GM12878 (cell line): ENCODE data around the gene ATP6V1A. TPM values are rescaled to one million over a fixed set of nuclear protein-coding genes. Genes with fewer than 3 reads are reported as not detected.

Source experiments
- BMI1 ChIP-seq: fragments of 450-650 bp; IDR thresholded peaks from 2 replicates; pipeline ENCODE4 v1.6.1; 2016; ENCODE audit warnings: mild to moderate bottlenecking, moderate library complexity, borderline replicate concordance
- EZH2 ChIP-seq: IDR thresholded peaks from 2 replicates; pipeline ENCODE4 v1.6.1; 2012; ENCODE audit warnings: low read depth, mild to moderate bottlenecking, control low read depth, inconsistent platforms, low read length, borderline replicate concordance; ENCODE audit not compliant: control insufficient read depth
- FOXK2 ChIP-seq: fragments of 450-650 bp; IDR thresholded peaks from 2 replicates; pipeline ENCODE4 v1.6.1; 2017; ENCODE audit warnings: mild to moderate bottlenecking, moderate library complexity
- IKZF2 ChIP-seq, 2 experiments: fragments of 450-650 bp; IDR thresholded peaks; 2 replicates each; pipeline ENCODE4 v1.6.1; 2017; ENCODE audit warnings: mild to moderate bottlenecking in 2 of 2, moderate library complexity in 2 of 2
- RB1 ChIP-seq: fragments of 450-650 bp; formaldehyde crosslinking; IDR thresholded peaks from 2 replicates; pipeline ENCODE4 v1.6.1; 2017; ENCODE audit warnings: mild to moderate bottlenecking, borderline replicate concordance
- SIX5 ChIP-seq: IDR thresholded peaks from 2 replicates; pipeline ENCODE4 v1.6.1; 2011; ENCODE audit warnings: mild to moderate bottlenecking, low read depth, low read length, moderate library complexity; ENCODE audit not compliant: severe bottlenecking
- SMAD5 ChIP-seq: IDR thresholded peaks from 2 replicates; pipeline ENCODE4 v1.6.1; 2016; ENCODE audit warnings: antibody characterized with exemption, low read depth
- TAF1 ChIP-seq: IDR thresholded peaks from 2 replicates; pipeline ENCODE4 v1.6.1; 2011; ENCODE audit warnings: mild to moderate bottlenecking, low read depth, low read length, borderline replicate concordance
- TCF3 ChIP-seq: IDR thresholded peaks from 2 replicates; pipeline ENCODE4 v1.6.1; 2012; ENCODE audit warnings: low read depth, mild to moderate bottlenecking, low read length, borderline replicate concordance; ENCODE audit not compliant: insufficient read depth
- polyA plus RNA-seq, 11 experiments: library from polyadenylated mRNA; depleted of rRNA in 4 of 11; unstranded in 6 of 11; stranded (reverse) in 5 of 11; fragments of >200 nt; fragmentation: Nextera tagmentation in 4 of 11; fragmentation: Illumina TruSeq in 1 of 11; extraction: Ambion mirVana in 4 of 11; extraction: Trizol in 1 of 11; gene quantifications; 1 replicate in 1 of 11; 2 replicates in 10 of 11; pipeline versions ENCODE4 v1.2.1 to v1.2.3, GENCODE V29; 2011 to 2016; ENCODE audit warnings: inconsistent platforms in 2 of 11, missing spikeins in 2 of 11, low read depth in 1 of 11
- total RNA-seq, 4 experiments: library from RNA; depleted of rRNA in 3 of 4; stranded (reverse); fragments of >200 nt in 3 of 4; fragmentation: Illumina TruSeq in 1 of 4; extraction: Trizol in 1 of 4; gene quantifications; 2 replicates each; pipeline versions ENCODE4 v1.2.1 to v1.2.3, GENCODE V29; 2013 to 2021
- TF ChIP-seq, protein P1 (sequence below): fragments of 450-650 bp; IDR thresholded peaks from 2 replicates; pipeline ENCODE4 v1.6.1; 2017; ENCODE audit warnings: low read depth, mild to moderate bottlenecking, moderate library complexity
- TF ChIP-seq, protein P2 (sequence below): fragments of 450-650 bp; IDR thresholded peaks from 2 replicates; pipeline ENCODE4 v1.6.1; 2017; ENCODE audit warnings: borderline replicate concordance
- TF ChIP-seq, protein P3 (sequence below): fragments of 450-650 bp; IDR thresholded peaks from 2 replicates; pipeline ENCODE4 v1.6.1; 2017; ENCODE audit warnings: mild to moderate bottlenecking
- TF ChIP-seq, protein P4 (sequence below): IDR thresholded peaks from 2 replicates; pipeline ENCODE4 v1.6.1; 2012; ENCODE audit warnings: improper control_type of control experiment, low read depth, low read length; ENCODE audit not compliant: insufficient replicate concordance

The ATP6V1A gene
- total and polyA plus RNA-seq, 10 of the 15 experiments (the other 5 are each of a cell fraction or from before 2014, with no cell fraction given) = 22.4 to 65.8 (median 47.7) TPM

DNA sequence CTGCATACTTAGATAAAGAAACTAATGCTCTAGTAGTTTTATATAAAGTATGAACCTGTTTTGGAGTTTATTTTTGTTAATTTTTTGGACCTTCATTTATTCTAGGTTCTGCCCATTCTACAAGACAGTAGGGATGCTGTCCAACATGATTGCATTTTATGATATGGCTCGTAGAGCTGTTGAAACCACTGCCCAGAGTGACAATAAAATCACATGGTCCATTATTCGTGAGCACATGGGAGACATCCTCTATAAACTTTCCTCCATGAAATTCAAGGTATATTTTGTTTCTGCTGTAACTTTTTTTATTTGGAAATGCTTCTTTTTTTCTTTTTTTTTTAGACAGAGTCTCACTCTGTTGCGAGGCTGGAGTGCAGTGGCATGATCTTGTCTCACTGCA lies 58.4 kb downstream of the ATP6V1A start (continued):
- TF ChIP-seq, protein P1, sequence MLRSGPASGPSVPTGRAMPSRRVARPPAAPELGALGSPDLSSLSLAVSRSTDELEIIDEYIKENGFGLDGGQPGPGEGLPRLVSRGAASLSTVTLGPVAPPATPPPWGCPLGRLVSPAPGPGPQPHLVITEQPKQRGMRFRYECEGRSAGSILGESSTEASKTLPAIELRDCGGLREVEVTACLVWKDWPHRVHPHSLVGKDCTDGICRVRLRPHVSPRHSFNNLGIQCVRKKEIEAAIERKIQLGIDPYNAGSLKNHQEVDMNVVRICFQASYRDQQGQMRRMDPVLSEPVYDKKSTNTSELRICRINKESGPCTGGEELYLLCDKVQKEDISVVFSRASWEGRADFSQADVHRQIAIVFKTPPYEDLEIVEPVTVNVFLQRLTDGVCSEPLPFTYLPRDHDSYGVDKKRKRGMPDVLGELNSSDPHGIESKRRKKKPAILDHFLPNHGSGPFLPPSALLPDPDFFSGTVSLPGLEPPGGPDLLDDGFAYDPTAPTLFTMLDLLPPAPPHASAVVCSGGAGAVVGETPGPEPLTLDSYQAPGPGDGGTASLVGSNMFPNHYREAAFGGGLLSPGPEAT = no peak
- no peak for TF ChIP-seq RB1
- TF ChIP-seq BMI1 = no peak
- no peak for TF ChIP-seq TAF1
- no peak for TF ChIP-seq EZH2
- TF ChIP-seq, protein P2, sequence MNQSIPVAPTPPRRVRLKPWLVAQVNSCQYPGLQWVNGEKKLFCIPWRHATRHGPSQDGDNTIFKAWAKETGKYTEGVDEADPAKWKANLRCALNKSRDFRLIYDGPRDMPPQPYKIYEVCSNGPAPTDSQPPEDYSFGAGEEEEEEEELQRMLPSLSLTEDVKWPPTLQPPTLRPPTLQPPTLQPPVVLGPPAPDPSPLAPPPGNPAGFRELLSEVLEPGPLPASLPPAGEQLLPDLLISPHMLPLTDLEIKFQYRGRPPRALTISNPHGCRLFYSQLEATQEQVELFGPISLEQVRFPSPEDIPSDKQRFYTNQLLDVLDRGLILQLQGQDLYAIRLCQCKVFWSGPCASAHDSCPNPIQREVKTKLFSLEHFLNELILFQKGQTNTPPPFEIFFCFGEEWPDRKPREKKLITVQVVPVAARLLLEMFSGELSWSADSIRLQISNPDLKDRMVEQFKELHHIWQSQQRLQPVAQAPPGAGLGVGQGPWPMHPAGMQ = no peak
- TF ChIP-seq, protein P3, sequence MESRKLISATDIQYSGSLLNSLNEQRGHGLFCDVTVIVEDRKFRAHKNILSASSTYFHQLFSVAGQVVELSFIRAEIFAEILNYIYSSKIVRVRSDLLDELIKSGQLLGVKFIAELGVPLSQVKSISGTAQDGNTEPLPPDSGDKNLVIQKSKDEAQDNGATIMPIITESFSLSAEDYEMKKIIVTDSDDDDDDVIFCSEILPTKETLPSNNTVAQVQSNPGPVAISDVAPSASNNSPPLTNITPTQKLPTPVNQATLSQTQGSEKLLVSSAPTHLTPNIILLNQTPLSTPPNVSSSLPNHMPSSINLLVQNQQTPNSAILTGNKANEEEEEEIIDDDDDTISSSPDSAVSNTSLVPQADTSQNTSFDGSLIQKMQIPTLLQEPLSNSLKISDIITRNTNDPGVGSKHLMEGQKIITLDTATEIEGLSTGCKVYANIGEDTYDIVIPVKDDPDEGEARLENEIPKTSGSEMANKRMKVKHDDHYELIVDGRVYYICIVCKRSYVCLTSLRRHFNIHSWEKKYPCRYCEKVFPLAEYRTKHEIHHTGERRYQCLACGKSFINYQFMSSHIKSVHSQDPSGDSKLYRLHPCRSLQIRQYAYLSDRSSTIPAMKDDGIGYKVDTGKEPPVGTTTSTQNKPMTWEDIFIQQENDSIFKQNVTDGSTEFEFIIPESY = no peak
- no peak for TF ChIP-seq IKZF2 (IDR thresholded peaks at IDR 0.05)
- TF ChIP-seq SMAD5 = no peak
- no peak for TF ChIP-seq TCF3
- TF ChIP-seq FOXK2 = no peak
- no peak for TF ChIP-seq SIX5
- TF ChIP-seq, protein P4, sequence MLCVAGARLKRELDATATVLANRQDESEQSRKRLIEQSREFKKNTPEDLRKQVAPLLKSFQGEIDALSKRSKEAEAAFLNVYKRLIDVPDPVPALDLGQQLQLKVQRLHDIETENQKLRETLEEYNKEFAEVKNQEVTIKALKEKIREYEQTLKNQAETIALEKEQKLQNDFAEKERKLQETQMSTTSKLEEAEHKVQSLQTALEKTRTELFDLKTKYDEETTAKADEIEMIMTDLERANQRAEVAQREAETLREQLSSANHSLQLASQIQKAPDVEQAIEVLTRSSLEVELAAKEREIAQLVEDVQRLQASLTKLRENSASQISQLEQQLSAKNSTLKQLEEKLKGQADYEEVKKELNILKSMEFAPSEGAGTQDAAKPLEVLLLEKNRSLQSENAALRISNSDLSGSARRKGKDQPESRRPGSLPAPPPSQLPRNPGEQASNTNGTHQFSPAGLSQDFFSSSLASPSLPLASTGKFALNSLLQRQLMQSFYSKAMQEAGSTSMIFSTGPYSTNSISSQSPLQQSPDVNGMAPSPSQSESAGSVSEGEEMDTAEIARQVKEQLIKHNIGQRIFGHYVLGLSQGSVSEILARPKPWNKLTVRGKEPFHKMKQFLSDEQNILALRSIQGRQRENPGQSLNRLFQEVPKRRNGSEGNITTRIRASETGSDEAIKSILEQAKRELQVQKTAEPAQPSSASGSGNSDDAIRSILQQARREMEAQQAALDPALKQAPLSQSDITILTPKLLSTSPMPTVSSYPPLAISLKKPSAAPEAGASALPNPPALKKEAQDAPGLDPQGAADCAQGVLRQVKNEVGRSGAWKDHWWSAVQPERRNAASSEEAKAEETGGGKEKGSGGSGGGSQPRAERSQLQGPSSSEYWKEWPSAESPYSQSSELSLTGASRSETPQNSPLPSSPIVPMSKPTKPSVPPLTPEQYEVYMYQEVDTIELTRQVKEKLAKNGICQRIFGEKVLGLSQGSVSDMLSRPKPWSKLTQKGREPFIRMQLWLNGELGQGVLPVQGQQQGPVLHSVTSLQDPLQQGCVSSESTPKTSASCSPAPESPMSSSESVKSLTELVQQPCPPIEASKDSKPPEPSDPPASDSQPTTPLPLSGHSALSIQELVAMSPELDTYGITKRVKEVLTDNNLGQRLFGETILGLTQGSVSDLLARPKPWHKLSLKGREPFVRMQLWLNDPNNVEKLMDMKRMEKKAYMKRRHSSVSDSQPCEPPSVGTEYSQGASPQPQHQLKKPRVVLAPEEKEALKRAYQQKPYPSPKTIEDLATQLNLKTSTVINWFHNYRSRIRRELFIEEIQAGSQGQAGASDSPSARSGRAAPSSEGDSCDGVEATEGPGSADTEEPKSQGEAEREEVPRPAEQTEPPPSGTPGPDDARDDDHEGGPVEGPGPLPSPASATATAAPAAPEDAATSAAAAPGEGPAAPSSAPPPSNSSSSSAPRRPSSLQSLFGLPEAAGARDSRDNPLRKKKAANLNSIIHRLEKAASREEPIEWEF = no peak
- TF ChIP-seq, all 136 proteins: peak for 0
